GM21447 (cell line): Measurements from ENCODE around the gene TRIM64C.
"Not testable (repeated sequence)": the region's sequence is repeated elsewhere in the genome, so short reads cannot be mapped to it uniquely, and the experiment has no call there.

Source experiments
- ATAC-seq: cut with Tn5 transposase; IDR thresholded peaks from one replicate; pipeline ENCODE4 v1.9.1; 2021; ENCODE audit not compliant: unreplicated experiment

The TRIM64C gene

GRCh38 chr11:49059012-49059411, at the start of gene TRIM64C:
Gene TRIM64C, minus strand, starts transcription at chr11:49059112. Its CDS starts 0 bp downstream, at chr11:49059112.
- not testable (repeated sequence) for ATAC-seq

GRCh38 chr11:49102356-49102755, 43.4 kb upstream of the TRIM64C start:
- not testable (repeated sequence) for ATAC-seq

GRCh38 chr11:49069897-49070296, 11.0 kb upstream of the TRIM64C start:
- not testable (repeated sequence) for ATAC-seq

GRCh38 chr11:49049821-49050220, 9.1 kb downstream of the TRIM64C start:
- ATAC-seq = not testable (repeated sequence)

- ATAC-seq = not testable (repeated sequence)
These were observed 10.7 kb downstream of the TRIM64C start for GRCh38 chr11:49048229-49048628.

GRCh38 chr11:49028523-49028922, 30.4 kb downstream of the TRIM64C start, which contains the start of gene TRIM49B:
Gene TRIM49B, plus strand, starts transcription at chr11:49028823. Its CDS starts 2,777 bp downstream, at chr11:49031600.
- ATAC-seq = not testable (repeated sequence)
